ENCODE data around the gene SHMT1.

The SHMT1 gene

GRCh38 chr17:18291718-18292540, 71.4 kb downstream of the SHMT1 start:
- no peak for DNase-seq

GRCh38 chr17:18285296-18285695, 78.1 kb downstream of the SHMT1 start:
- DNase-seq, result no peak

GRCh38 chr17:18281788-18282187, 81.6 kb downstream of the SHMT1 start:
- no peak for DNase-seq

- no peak for DNase-seq
Observed at GRCh38 chr17:18280766-18281371, 82.5 kb downstream of the SHMT1 start.

- no peak for DNase-seq
Observed at GRCh38 chr17:18280249-18280648, 83.1 kb downstream of the SHMT1 start.

- no peak for DNase-seq
Observed at GRCh38 chr17:18278867-18279266, 84.5 kb downstream of the SHMT1 start.
